ENCODE results near the gene GJD4. TPM values are rescaled to one million over a fixed set of nuclear protein-coding genes. Genes with fewer than 3 reads are reported as not detected.

GJD4 gene
- total and polyA plus RNA-seq, 2 donors (not counting 3 experiments of a cell fraction or from before 2014, with no cell fraction given), result not detected

DNA sequence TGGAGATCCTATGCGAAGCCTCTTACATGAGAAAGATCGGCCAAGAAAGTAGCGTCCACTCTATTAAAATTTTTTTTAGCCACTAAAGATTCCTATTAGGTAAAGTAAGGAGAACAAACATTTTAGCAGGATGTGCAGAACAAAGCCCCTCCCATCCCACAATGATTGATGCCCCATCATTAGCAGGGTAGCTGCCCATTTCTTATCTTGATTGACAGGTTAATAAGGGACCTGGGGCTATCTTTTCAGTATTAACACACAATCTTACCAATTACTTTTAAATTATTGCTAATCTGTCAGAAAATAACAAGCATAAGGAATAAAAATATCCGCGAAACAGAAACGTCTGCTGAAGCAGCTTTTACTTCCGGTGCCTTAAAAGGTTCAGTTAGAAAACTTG is 31.8 kb downstream of the GJD4 start:
- Histone ChIP-seq H3K4me3 (replicated peaks in 1 of 3; ENCODE audit: insufficient read depth in 1 of 3, low read depth in 1 of 3, low read length in 3 of 3) (no peak overlapping the region), H3K79me2 (ENCODE audit: control insufficient read depth, insufficient read depth, low read length) (peaks cover 3% of the 10 kb centered on the region), H3K9me1 (replicated peaks; ENCODE audit: control insufficient read depth, extremely low read depth, insufficient read depth, low read length) (no peaks in the 10 kb centered on the region), H3K4me2 (ENCODE audit: insufficient read depth, low read length) (peak overlapping the region; percentile 21), H3K9me3 (replicated peaks; ENCODE audit: control insufficient read depth, insufficient read depth, low read length) (no peaks in the 10 kb centered on the region), H3K4me1 (ENCODE audit: control insufficient read depth, extremely low read depth, insufficient read depth, low read length) (peaks cover 22% of the 10 kb centered on the region), H2AFZ (ENCODE audit: low read depth, low read length) (no peak overlapping the region), H3K9ac (replicated peaks; ENCODE audit: extremely low read depth, insufficient read depth, low read length) (no peak overlapping the region), H3K27ac (ENCODE audit: insufficient read depth, low read depth, low read length) (no peak overlapping the region), H3K27me3 (ENCODE audit: control insufficient read depth in 2 of 2, insufficient read depth in 2 of 2, low read length in 2 of 2) (peaks cover 2 to 3% of the 10 kb centered on the region in 2 experiments), H3K36me3 (ENCODE audit: control insufficient read depth in 2 of 2, extremely low read depth in 1 of 2, insufficient read depth in 2 of 2, low read length in 2 of 2) (no peaks in the 10 kb centered on the region), H4K20me1 (replicated peaks; ENCODE audit: control insufficient read depth, extremely low read depth, insufficient read depth, low read length) (no peaks in the 10 kb centered on the region)
- peak; percentile 12 for FAIRE-seq
- TF ChIP-seq FOS (IDR thresholded peaks at IDR 0.05; ENCODE audit: borderline replicate concordance, insufficient read depth, low read length) (no peak), MYC (IDR thresholded peaks at IDR 0.05; ENCODE audit: low read depth, low read length) (no peak), JUN (IDR thresholded peaks at IDR 0.05; ENCODE audit: borderline replicate concordance, insufficient read depth, insufficient read length, low read depth) (no peak), POLR2A (IDR thresholded peaks at IDR 0.05; ENCODE audit: low read depth, low read length) (no peak), EZH2 (IDR thresholded peaks at IDR 0.05; ENCODE audit: borderline replicate concordance, low read depth, low read length, severe bottlenecking) (no peak), POLR2AphosphoS5 (IDR thresholded peaks at IDR 0.05; ENCODE audit: insufficient read depth, low read depth, low read length) (no peak), GATA2 (IDR thresholded peaks at IDR 0.05; ENCODE audit: insufficient read depth, insufficient read length, low read depth, low read length) (no peak)
- TF ChIP-seq, protein P1, sequence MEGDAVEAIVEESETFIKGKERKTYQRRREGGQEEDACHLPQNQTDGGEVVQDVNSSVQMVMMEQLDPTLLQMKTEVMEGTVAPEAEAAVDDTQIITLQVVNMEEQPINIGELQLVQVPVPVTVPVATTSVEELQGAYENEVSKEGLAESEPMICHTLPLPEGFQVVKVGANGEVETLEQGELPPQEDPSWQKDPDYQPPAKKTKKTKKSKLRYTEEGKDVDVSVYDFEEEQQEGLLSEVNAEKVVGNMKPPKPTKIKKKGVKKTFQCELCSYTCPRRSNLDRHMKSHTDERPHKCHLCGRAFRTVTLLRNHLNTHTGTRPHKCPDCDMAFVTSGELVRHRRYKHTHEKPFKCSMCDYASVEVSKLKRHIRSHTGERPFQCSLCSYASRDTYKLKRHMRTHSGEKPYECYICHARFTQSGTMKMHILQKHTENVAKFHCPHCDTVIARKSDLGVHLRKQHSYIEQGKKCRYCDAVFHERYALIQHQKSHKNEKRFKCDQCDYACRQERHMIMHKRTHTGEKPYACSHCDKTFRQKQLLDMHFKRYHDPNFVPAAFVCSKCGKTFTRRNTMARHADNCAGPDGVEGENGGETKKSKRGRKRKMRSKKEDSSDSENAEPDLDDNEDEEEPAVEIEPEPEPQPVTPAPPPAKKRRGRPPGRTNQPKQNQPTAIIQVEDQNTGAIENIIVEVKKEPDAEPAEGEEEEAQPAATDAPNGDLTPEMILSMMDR (IDR thresholded peaks at IDR 0.05; ENCODE audit: extremely low read depth in 1 of 2, insufficient read depth in 1 of 2, low read depth in 1 of 2, low read length in 2 of 2), result no peak
- TF ChIP-seq, protein P2, sequence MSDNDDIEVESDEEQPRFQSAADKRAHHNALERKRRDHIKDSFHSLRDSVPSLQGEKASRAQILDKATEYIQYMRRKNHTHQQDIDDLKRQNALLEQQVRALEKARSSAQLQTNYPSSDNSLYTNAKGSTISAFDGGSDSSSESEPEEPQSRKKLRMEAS (IDR thresholded peaks at IDR 0.05; ENCODE audit: insufficient read depth, insufficient read length), result no peak
- dilution Hi-C loops (cut with MboI; ENCODE audit: extremely low pct_ligation_motif_present, low sequenced_read_pairs), result no loop called here
- ChIA-PET POLR2A (no interaction called here), CTCF (interaction anchor here (0.9 to 10.8 kb wide), 14 partner anchors 13 to 1243 kb away, joined by 3 to 316 read pairs (median 6); no protein-coding TSS in a partner anchor)
- intact Hi-C loops (cut with micrococcal nuclease), result loop anchor here (5.0 kb wide), 3 partner anchors 60 to 515 kb away; no protein-coding TSS in a partner anchor
- BruUV-seq (replicated peaks), result no TSS peak
- DNase-seq (ENCODE audit: low read depth, low spot score), result no peak
